ENCODE data around the gene NAB2. TPM values are rescaled to one million over a fixed set of nuclear protein-coding genes. Genes with fewer than 3 reads are reported as not detected.

NAB2 gene
- total and polyA plus RNA-seq, 2 of the 8 experiments (the other 6 are each of a cell fraction or from before 2014, with no cell fraction given): 20.9 to 23.5 TPM

- CTCF ChIA-PET (ENCODE audit: partially characterized antibody): interaction anchor here (1.4 to 14.0 kb wide), 4 partner anchors 14 to 38 kb away, joined by 3 to 325 read pairs (median 106); partner anchors contain the start of gene STAT6
- TF ChIP-seq CREB1 (IDR thresholded peaks at IDR 0.05) (no peak), POU5F1 (IDR thresholded peaks at IDR 0.05; ENCODE audit: low read depth, low read length) (no peak), E2F6 (IDR thresholded peaks at IDR 0.05) (peak; percentile 70), ATF3 (IDR thresholded peaks at IDR 0.05; ENCODE audit: insufficient read depth, low read depth, low read length) (no peak), RAD21 (IDR thresholded peaks at IDR 0.05 in 1 of 2, conservative IDR thresholded peaks at IDR 0.05 in 1 of 2; ENCODE audit: low read depth in 2 of 2, low read length in 2 of 2) (no peak), TAF1 (IDR thresholded peaks at IDR 0.05; ENCODE audit: low read depth, low read length) (peak; percentile 13; the same call in 1 of the 2 replicates), POLR2AphosphoS5 (IDR thresholded peaks at IDR 0.05; ENCODE audit: low read depth, low read length) (peak; percentile 73), CEBPB (IDR thresholded peaks at IDR 0.05; ENCODE audit: low read depth, low read length) (no peak), BACH1 (IDR thresholded peaks at IDR 0.05; ENCODE audit: low read length) (no peak), POLR2A (IDR thresholded peaks at IDR 0.05; ENCODE audit: control extremely low read depth in 1 of 2, low read depth in 2 of 2, low read length in 2 of 2) (peak in 1 of 2 experiments; percentile 43; a peak in 1 of 3 replicates), SP4 (IDR thresholded peaks at IDR 0.05; ENCODE audit: low read length) (0 out of 2 replicates have a peak, but pooled peaks have one; percentile 34)
Measured at GRCh38 chr12:57085999-57086492, 2.9 kb upstream of the NAB2 start.

More at GRCh38 chr12:57085999-57086492, 2.9 kb upstream of the NAB2 start:
- Histone ChIP-seq H3K36me3 (ENCODE audit: control insufficient read depth in 2 of 4, insufficient read depth in 4 of 4, low read length in 3 of 4) (0 out of 8 replicates have a peak, but pooled peaks cover 0 to under 1% (median 0%) of the 10 kb centered on the region in 4 experiments), H3K4ac (replicated peaks; ENCODE audit: insufficient read length, low read depth, low read length) (peak overlapping the region; percentile 24), H2BK15ac (ENCODE audit: low read length) (peak overlapping the region; percentile 32; the same call in 1 of the 2 replicates), H2BK20ac (ENCODE audit: low read length) (peak overlapping the region; percentile 64; the same call in 1 of the 2 replicates), H3K18ac (ENCODE audit: extremely low read depth, low read length) (peak overlapping the region; percentile 34), H2AK5ac (ENCODE audit: low read depth, low read length) (0 out of 2 replicates have a peak overlapping the region, but pooled peaks have one; percentile 83), H3K4me1 (replicated peaks in 1 of 4; ENCODE audit: control insufficient read depth in 3 of 4, insufficient read depth in 4 of 4, low read length in 3 of 4) (peaks cover 0 to 16% (median 9%) of the 10 kb centered on the region in 4 experiments; a peak in 5 of 7 replicates), H3K79me2 (ENCODE audit: control insufficient read depth in 1 of 2, insufficient read depth in 2 of 2, low read length in 2 of 2) (peaks cover 0 to 15% of the 10 kb centered on the region in 2 experiments; a peak in 1 of 4 replicates), H3K9me3 (ENCODE audit: insufficient read depth in 2 of 2, low read depth in 1 of 2, low read length in 1 of 2) (no peaks in the 10 kb centered on the region), H4K20me1 (replicated peaks in 1 of 2; ENCODE audit: control insufficient read depth in 1 of 2, insufficient read depth in 2 of 2, low read length in 2 of 2) (peaks cover 0 to 7% of the 10 kb centered on the region in 2 experiments), H3K23me2 (ENCODE audit: low read depth, low read length) (peaks cover 25% of the 10 kb centered on the region), H3K27me3 (replicated peaks in 1 of 4; ENCODE audit: control insufficient read depth in 3 of 4, extremely low read depth in 1 of 4, insufficient read depth in 3 of 4, low read length in 3 of 4) (no peaks in the 10 kb centered on the region), H3K23ac (ENCODE audit: insufficient read length) (no peak overlapping the region), H3K4me3 (ENCODE audit: extremely low read depth in 1 of 4, insufficient read depth in 2 of 4, low read depth in 3 of 4, low read length in 4 of 4) (peak overlapping the region; percentile 57 to 79 (median 72)), H2BK5ac (ENCODE audit: low read depth, low read length) (peak overlapping the region; percentile 87; the same call in 1 of the 2 replicates), H2BK120ac (replicated peaks; ENCODE audit: low read depth, low read length) (peak overlapping the region; percentile 16), H3K4me2 (ENCODE audit: insufficient read depth in 1 of 2, low read depth in 2 of 2, low read length in 2 of 2) (peak overlapping the region; percentile 81 to 89), H2AFZ (ENCODE audit: low read length) (peak overlapping the region; percentile 88), H3K56ac (replicated peaks; ENCODE audit: insufficient read length, low read depth, low read length) (peak overlapping the region; percentile 38), H4K91ac (replicated peaks; ENCODE audit: insufficient read length, low read length) (peak overlapping the region; percentile 84), H3K27ac (ENCODE audit: low read depth, low read length) (peak overlapping the region; percentile 57; the same call in 1 of the 2 replicates), H3K79me1 (ENCODE audit: low read depth, low read length) (peaks cover 4% of the 10 kb centered on the region; the same call in 1 of the 2 replicates), H4K8ac (ENCODE audit: extremely low read depth, insufficient read depth, low read length) (peak overlapping the region; percentile 4; the same call in 1 of the 2 replicates), H2BK12ac (ENCODE audit: low read depth, low read length) (peak overlapping the region; percentile 97), H3K14ac (ENCODE audit: insufficient read length) (no peak overlapping the region), H3K9ac (replicated peaks in 1 of 4; ENCODE audit: extremely low read depth in 1 of 4, low read depth in 3 of 4, low read length in 3 of 4) (peak overlapping the region in 3 of 4 experiments; percentile 9 to 80 (median 47); a peak in 4 of 7 replicates), H4K5ac (ENCODE audit: insufficient read length, low read depth, low read length) (peak overlapping the region; percentile 25)
- 19% methylated on average over 11 of the region's 12 CpGs; no CpG with 5 or more reads in 1 of the 2 experiments for WGBS, 2 experiments (ENCODE audit: extremely low coverage in 1 of 2, insufficient coverage in 1 of 2, insufficient read length in 1 of 2, insufficient replicate concordance in 2 of 2, low coverage in 1 of 2, low lambda C conversion rate in 2 of 2, missing lambda C conversion rate in 1 of 2)
- POLR2A ChIA-PET (ENCODE audit: partially characterized antibody): interaction anchor here (0.8 to 16.5 kb wide), 10 partner anchors 7 to 128 kb away, joined by 3 to 352 read pairs (median 6); partner anchors contain the start of genes LRP1, NEMP1 and STAT6
- DNase-seq (ENCODE audit: low read depth in 1 of 2, low spot score in 2 of 2) (no peak), FAIRE-seq (no peak)
